Endothelial cell of umbilical vein (primary cell): Measurements from ENCODE around the gene STBD1. TPM values are rescaled to one million over a fixed set of nuclear protein-coding genes. Genes with fewer than 3 reads are reported as not detected.

Source experiments
- BruUV-seq: library from RNA; stranded (reverse); fragments of 400-500 nt; replicated peaks from 2 replicates; lab custom pipeline; 2021; lab: Mats Ljungman, UMichigan
- CTCF ChIA-PET: fragments of 300-600, 350-600 bp; sonication (Branson Sonifier 250); formaldehyde crosslinking; loops from one replicate; lab custom pipeline; 2021; ENCODE audit warnings: antibody characterized with exemption, inconsistent platforms; lab: Charles Lee
- POLR2A ChIA-PET: fragments of 300-600, 350-600 bp; sonication (Branson Sonifier 250); formaldehyde crosslinking; loops from one replicate; lab custom pipeline; 2021; ENCODE audit warnings: antibody characterized with exemption, inconsistent platforms; lab: Charles Lee
- DNase-seq: peaks from one replicate; pipeline ENCODE4 v3.0.0-alpha.2; 2011; ENCODE audit warnings: low read depth, low spot score
- FAIRE-seq: peaks from 2 replicates; lab custom pipeline; 2011; peaks lifted over from hg19 to GRCh38; lab: Jason Lieb, UNC
- H2AFZ ChIP-seq: 2 replicates; pipeline ENCODE4 v1.6.0; 2012; ENCODE audit warnings: low read depth, low read length, control low read depth, inconsistent platforms
- H3K27ac ChIP-seq: 2 replicates; pipeline ENCODE4 v1.5.1; 2011; ENCODE audit warnings: low read depth, mild to moderate bottlenecking, control low read depth, low read length, moderate library complexity; ENCODE audit not compliant: insufficient read depth
- H3K27me3 ChIP-seq, 2 experiments: 2 replicates each; pipeline versions ENCODE4 v1.6.0 to v1.6.1; 2011; ENCODE audit warnings: low read length in 2 of 2, mixed read lengths in 1 of 2; ENCODE audit not compliant: control insufficient read depth in 2 of 2, insufficient read depth in 2 of 2
- H3K36me3 ChIP-seq, 2 experiments: 2 replicates in 1 of 2; 3 replicates in 1 of 2; pipeline ENCODE4 v1.5.1; 2011; ENCODE audit warnings: low read length in 2 of 2, mild to moderate bottlenecking in 1 of 2, moderate library complexity in 1 of 2; ENCODE audit not compliant: control insufficient read depth in 2 of 2, insufficient read depth in 2 of 2; ENCODE audit errors: extremely low read depth in 1 of 2
- H3K4me1 ChIP-seq: 3 replicates; pipeline ENCODE4 v1.5.1; 2011; ENCODE audit warnings: mild to moderate bottlenecking, low read length; ENCODE audit not compliant: control insufficient read depth, insufficient read depth; ENCODE audit errors: extremely low read depth
- H3K4me2 ChIP-seq: 2 replicates; pipeline ENCODE4 v1.6.1; 2011; ENCODE audit warnings: low read length, control low read depth, mixed read lengths; ENCODE audit not compliant: insufficient read depth
- H3K4me3 ChIP-seq, 3 experiments: fragments of 200-600 bp in 1 of 3; sonication (generic), shearing (Covaris generic) in 1 of 3; replicated peaks in 1 of 3; 2 replicates each; pipeline ENCODE4 v1.5.1; 2011 to 2016; ENCODE audit warnings: control low read depth in 3 of 3, low read length in 3 of 3, mild to moderate bottlenecking in 2 of 3, inconsistent platforms in 1 of 3, low read depth in 1 of 3, moderate library complexity in 1 of 3; ENCODE audit not compliant: insufficient read depth in 1 of 3
- H3K79me2 ChIP-seq: 2 replicates; pipeline ENCODE4 v1.6.0; 2012; ENCODE audit warnings: low read length, inconsistent platforms; ENCODE audit not compliant: control insufficient read depth, insufficient read depth
- H3K9ac ChIP-seq: replicated peaks from 2 replicates; pipeline ENCODE3; 2011; ENCODE audit warnings: low read length, control low read depth; ENCODE audit not compliant: insufficient read depth; ENCODE audit errors: extremely low read depth
- H3K9me1 ChIP-seq: replicated peaks from 3 replicates; pipeline ENCODE4 v1.6.0; 2011; ENCODE audit warnings: mild to moderate bottlenecking, low read length; ENCODE audit not compliant: control insufficient read depth, insufficient read depth; ENCODE audit errors: extremely low read depth
- H3K9me3 ChIP-seq: replicated peaks from 2 replicates; pipeline ENCODE4 v1.5.1; 2012; ENCODE audit warnings: low read length, inconsistent platforms; ENCODE audit not compliant: control insufficient read depth, insufficient read depth
- H4K20me1 ChIP-seq: replicated peaks from 2 replicates; pipeline ENCODE3; 2011; ENCODE audit warnings: mild to moderate bottlenecking, low read length; ENCODE audit not compliant: control insufficient read depth, insufficient read depth; ENCODE audit errors: extremely low read depth
- EZH2 ChIP-seq: IDR thresholded peaks from 2 replicates; pipeline ENCODE4 v1.6.1; 2012; ENCODE audit warnings: borderline replicate concordance, low read depth, mild to moderate bottlenecking, moderate library complexity, low read length, inconsistent platforms; ENCODE audit not compliant: severe bottlenecking
- FOS ChIP-seq: IDR thresholded peaks from 2 replicates; pipeline ENCODE4 v1.6.1; 2011; ENCODE audit warnings: mild to moderate bottlenecking, low read length, moderate library complexity, borderline replicate concordance; ENCODE audit not compliant: insufficient read depth
- GATA2 ChIP-seq: IDR thresholded peaks from 2 replicates; pipeline ENCODE4 v1.7.0; 2011; ENCODE audit warnings: low read depth, mild to moderate bottlenecking, moderate library complexity, mixed read lengths, low read length; ENCODE audit not compliant: insufficient read length, insufficient read depth
- JUN ChIP-seq: IDR thresholded peaks from 2 replicates; pipeline ENCODE4 v1.6.1; 2011; ENCODE audit warnings: borderline replicate concordance, low read depth; ENCODE audit not compliant: insufficient read length, insufficient read depth
- MYC ChIP-seq: IDR thresholded peaks from one replicate; pipeline ENCODE4 v1.6.1; 2011; ENCODE audit warnings: mild to moderate bottlenecking, low read depth, low read length
- POLR2A ChIP-seq: IDR thresholded peaks from 2 replicates; pipeline ENCODE4 v1.6.1; 2012; ENCODE audit warnings: low read depth, mild to moderate bottlenecking, control low read depth, low read length
- POLR2AphosphoS5 ChIP-seq: IDR thresholded peaks from 2 replicates; pipeline ENCODE4 v1.6.1; 2012; ENCODE audit warnings: low read depth, mild to moderate bottlenecking, control low read depth, low read length, moderate library complexity; ENCODE audit not compliant: insufficient read depth
- dilution Hi-C: fragments of 300-500 bp; cut with MboI; formaldehyde crosslinking; loops from one replicate; pipeline ENCODE4 v1.15.0; 2019; ENCODE audit warnings: low sequenced_read_pairs; ENCODE audit not compliant: extremely low pct_ligation_motif_present
- intact Hi-C: fragments of 100-400 bp; cut with micrococcal nuclease; formaldehyde crosslinking; loops from one replicate; pipeline ENCODE4 v1.10.0; 2022
- polyA plus RNA-seq, 4 experiments: library from polyadenylated mRNA; depleted of rRNA in 3 of 4; stranded (reverse) in 3 of 4; unstranded in 1 of 4; fragments of >200 nt; gene quantifications; 2 replicates each; pipeline versions ENCODE4 v1.2.1 to v1.2.3, GENCODE V29; 2011 to 2012; ENCODE audit warnings: missing spikeins in 1 of 4
- total RNA-seq: library from RNA; stranded (reverse); gene quantifications from 2 replicates; pipeline ENCODE4 v1.2.3, GENCODE V29; 2021
- TF ChIP-seq, protein P1 (sequence below), 2 donors: IDR thresholded peaks; 1 replicate in 1 of 2; 2 replicates in 1 of 2; pipeline ENCODE4 v1.5.1; 2011; ENCODE audit warnings: low read length in 2 of 2, mild to moderate bottlenecking in 2 of 2, moderate library complexity in 2 of 2, control low read depth in 1 of 2, inconsistent platforms in 1 of 2, low read depth in 1 of 2; ENCODE audit not compliant: insufficient read depth in 1 of 2; ENCODE audit errors: extremely low read depth in 1 of 2
- TF ChIP-seq, protein P2 (sequence below): IDR thresholded peaks from 2 replicates; pipeline ENCODE4 v1.6.1; 2011; ENCODE audit not compliant: insufficient read depth, insufficient read length

The STBD1 gene
- total and polyA plus RNA-seq, 2 donors (not counting 3 experiments of a cell fraction or from before 2014, with no cell fraction given): 0.18 to 0.29 TPM

DNA sequence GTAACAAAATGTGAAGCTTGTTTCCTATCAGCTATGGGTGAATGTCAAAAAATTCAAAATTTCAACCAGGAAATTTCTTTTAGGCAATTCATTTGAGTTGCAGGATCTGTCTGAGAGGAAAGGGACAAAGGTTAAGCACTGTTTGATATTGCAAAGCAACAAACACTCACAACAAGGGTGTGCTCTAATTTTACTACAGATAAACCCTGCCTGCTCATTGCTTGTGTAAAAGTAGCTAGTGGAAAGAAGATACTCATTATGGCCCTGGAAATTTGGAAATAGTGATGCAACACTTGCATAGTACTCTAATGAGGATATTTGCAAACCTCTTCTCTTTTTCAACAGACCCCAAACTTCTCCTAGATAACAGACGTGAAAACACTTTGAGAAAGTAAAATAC, 27.9 kb upstream of the STBD1 start:
- Histone ChIP-seq H3K4me3 (no peak overlapping the region), H3K4me1 (no peaks in the 10 kb centered on the region), H3K9me3 (no peaks in the 10 kb centered on the region), H3K4me2 (no peak overlapping the region), H3K27me3 (peaks cover 3 to 11% of the 10 kb centered on the region in 2 experiments), H4K20me1 (no peaks in the 10 kb centered on the region), H3K79me2 (no peaks in the 10 kb centered on the region), H2AFZ (no peak overlapping the region), H3K9me1 (no peaks in the 10 kb centered on the region), H3K36me3 (no peaks in the 10 kb centered on the region), H3K27ac (no peak overlapping the region), H3K9ac (no peak overlapping the region)
- TF ChIP-seq POLR2A (no peak), EZH2 (no peak), POLR2AphosphoS5 (no peak), FOS (no peak), GATA2 (no peak), MYC (no peak), JUN (no peak)
- TF ChIP-seq, protein P1, sequence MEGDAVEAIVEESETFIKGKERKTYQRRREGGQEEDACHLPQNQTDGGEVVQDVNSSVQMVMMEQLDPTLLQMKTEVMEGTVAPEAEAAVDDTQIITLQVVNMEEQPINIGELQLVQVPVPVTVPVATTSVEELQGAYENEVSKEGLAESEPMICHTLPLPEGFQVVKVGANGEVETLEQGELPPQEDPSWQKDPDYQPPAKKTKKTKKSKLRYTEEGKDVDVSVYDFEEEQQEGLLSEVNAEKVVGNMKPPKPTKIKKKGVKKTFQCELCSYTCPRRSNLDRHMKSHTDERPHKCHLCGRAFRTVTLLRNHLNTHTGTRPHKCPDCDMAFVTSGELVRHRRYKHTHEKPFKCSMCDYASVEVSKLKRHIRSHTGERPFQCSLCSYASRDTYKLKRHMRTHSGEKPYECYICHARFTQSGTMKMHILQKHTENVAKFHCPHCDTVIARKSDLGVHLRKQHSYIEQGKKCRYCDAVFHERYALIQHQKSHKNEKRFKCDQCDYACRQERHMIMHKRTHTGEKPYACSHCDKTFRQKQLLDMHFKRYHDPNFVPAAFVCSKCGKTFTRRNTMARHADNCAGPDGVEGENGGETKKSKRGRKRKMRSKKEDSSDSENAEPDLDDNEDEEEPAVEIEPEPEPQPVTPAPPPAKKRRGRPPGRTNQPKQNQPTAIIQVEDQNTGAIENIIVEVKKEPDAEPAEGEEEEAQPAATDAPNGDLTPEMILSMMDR (IDR thresholded peaks at IDR 0.05; ENCODE audit: extremely low read depth in 1 of 2, insufficient read depth in 1 of 2, low read depth in 1 of 2, low read length in 2 of 2): no peak
- TF ChIP-seq, protein P2, sequence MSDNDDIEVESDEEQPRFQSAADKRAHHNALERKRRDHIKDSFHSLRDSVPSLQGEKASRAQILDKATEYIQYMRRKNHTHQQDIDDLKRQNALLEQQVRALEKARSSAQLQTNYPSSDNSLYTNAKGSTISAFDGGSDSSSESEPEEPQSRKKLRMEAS: no peak
- ChIA-PET POLR2A (no interaction called here), CTCF (interaction anchor here (1.1 to 4.4 kb wide), 5 partner anchors 8 to 99 kb away, joined by 3 to 16 read pairs (median 4); no protein-coding TSS in a partner anchor)
- dilution Hi-C loops: no loop called here
- BruUV-seq: no TSS peak
- DNase-seq: no peak
- no peak for FAIRE-seq
- intact Hi-C loops: no loop called here
